HEK293T (cell line): ENCODE results near the gene CREB3L1.
A peak's percentile ranks its signal among the peaks of the same experiment; 100 is the strongest.

ENCODE experiments used
- CTCF ChIA-PET: fragments of 350-600 bp; formaldehyde crosslinking; extraction: SDS; loops from one replicate; lab custom pipeline; 2021; ENCODE audit warnings: antibody characterized with exemption, inconsistent platforms; lab: Yijun Ruan, JAX
- POLR2A ChIA-PET: fragments of 350-600 bp; formaldehyde crosslinking; extraction: SDS; loops from one replicate; lab custom pipeline; 2020; ENCODE audit warnings: antibody characterized with exemption, inconsistent platforms; lab: Yijun Ruan, JAX
- DNase-seq: peaks from one replicate; pipeline ENCODE4 v3.0.0; 2012; ENCODE audit warnings: mixed read lengths; ENCODE audit errors: extremely low spot score
- ARNT ChIP-seq: fragments of 450-650 bp; IDR thresholded peaks from 2 replicates; pipeline ENCODE4 v1.6.1; 2017; ENCODE audit warnings: mild to moderate bottlenecking
- BHLHE40 ChIP-seq: fragments of 450-650 bp; IDR thresholded peaks from 2 replicates; pipeline ENCODE4 v1.6.1; 2016; ENCODE audit warnings: mild to moderate bottlenecking, moderate library complexity, borderline replicate concordance
- CTBP1 ChIP-seq: fragments of 450-650 bp; IDR thresholded peaks from 2 replicates; pipeline ENCODE4 v1.6.1; 2016; ENCODE audit warnings: borderline replicate concordance
- ELF4 ChIP-seq: fragments of 450-650 bp; IDR thresholded peaks from 2 replicates; pipeline ENCODE4 v1.6.1; 2017; ENCODE audit warnings: antibody characterized with exemption
- FOXA1 ChIP-seq: fragments of 450-650 bp; IDR thresholded peaks from 2 replicates; pipeline ENCODE4 v1.6.1; 2016; ENCODE audit warnings: mild to moderate bottlenecking
- FOXK2 ChIP-seq: fragments of 450-650 bp; IDR thresholded peaks from 2 replicates; pipeline ENCODE4 v1.6.1; 2016; ENCODE audit warnings: mild to moderate bottlenecking
- FOXM1 ChIP-seq: fragments of 450-650 bp; IDR thresholded peaks from 2 replicates; pipeline ENCODE4 v1.6.1; 2017; ENCODE audit warnings: mild to moderate bottlenecking, borderline replicate concordance
- HDGF ChIP-seq: fragments of 450-650 bp; IDR thresholded peaks from 2 replicates; pipeline ENCODE4 v1.6.1; 2017; ENCODE audit warnings: antibody characterized with exemption, borderline replicate concordance
- L3MBTL2 ChIP-seq: fragments of 450-650 bp; conservative IDR thresholded peaks from 2 replicates; pipeline ENCODE4 v1.6.1; 2016; ENCODE audit warnings: mild to moderate bottlenecking
- LEF1 ChIP-seq: fragments of 450-650 bp; IDR thresholded peaks from 2 replicates; pipeline ENCODE4 v1.6.1; 2017; ENCODE audit warnings: mild to moderate bottlenecking, borderline replicate concordance
- NFRKB ChIP-seq: fragments of 450-650 bp; IDR thresholded peaks from 2 replicates; pipeline ENCODE4 v1.6.1; 2016; ENCODE audit warnings: mild to moderate bottlenecking, moderate library complexity
- PKNOX1 ChIP-seq: fragments of 450-650 bp; IDR thresholded peaks from 2 replicates; pipeline ENCODE4 v1.6.1; 2016
- SP1 ChIP-seq: fragments of 450-650 bp; IDR thresholded peaks from 2 replicates; pipeline ENCODE4 v1.6.1; 2017
- SUZ12 ChIP-seq: fragments of 450-650 bp; IDR thresholded peaks from 2 replicates; pipeline ENCODE4 v1.6.1; 2016; ENCODE audit warnings: mild to moderate bottlenecking
- TARDBP ChIP-seq: fragments of 450-650 bp; IDR thresholded peaks from 2 replicates; pipeline ENCODE4 v1.6.1; 2016
- ZNF384 ChIP-seq: fragments of 450-650 bp; IDR thresholded peaks from 2 replicates; pipeline ENCODE4 v1.6.1; 2016

CREB3L1 gene

GRCh38 chr11:46290011-46290410 is 12.5 kb downstream of the CREB3L1 start:
- TF ChIP-seq ELF4 (no peak), FOXA1 (no peak), BHLHE40 (no peak), FOXK2 (no peak), TARDBP (no peak)
- POLR2A ChIA-PET = interaction anchor here (2.5 to 3.4 kb wide), 2 partner anchors 12 to 47 kb away, joined by 14 to 16 read pairs; partner anchors contain the start of gene CREB3L1
- DNase-seq = no peak
- CTCF ChIA-PET = interaction anchor here (0.6 kb wide), 1 partner anchor 464 kb away, joined by 3 read pairs; no protein-coding TSS in a partner anchor

GRCh38 chr11:46290598-46291309 is 13.3 kb downstream of the CREB3L1 start:
- ChIA-PET CTCF (interaction anchor here (0.6 kb wide), 1 partner anchor 465 kb away, joined by 3 read pairs; no protein-coding TSS in a partner anchor), POLR2A (interaction anchor here (0.6 to 3.4 kb wide), 3 partner anchors 12 to 48 kb away, joined by 3 to 16 read pairs (median 14); partner anchors contain the start of gene CREB3L1)
- DNase-seq = peak; percentile 37
- TF ChIP-seq TARDBP (no peak), BHLHE40 (no peak), FOXK2 (no peak), CTBP1 (no peak), L3MBTL2 (no peak), ZNF384 (no peak), PKNOX1 (no peak), SUZ12 (no peak), LEF1 (no peak), ARNT (no peak), HDGF (no peak), FOXM1 (no peak)

- ChIA-PET POLR2A (interaction anchor here (3.4 kb wide), 1 partner anchor 48 kb away, joined by 16 read pairs; no protein-coding TSS in a partner anchor), CTCF (no interaction called here)
- TF ChIP-seq ARNT = no peak
- no peak for TF ChIP-seq FOXA1
- no peak for TF ChIP-seq FOXK2
- no peak for TF ChIP-seq TARDBP
- TF ChIP-seq LEF1 = no peak
- no peak for TF ChIP-seq PKNOX1
- no peak for TF ChIP-seq HDGF
- no peak for TF ChIP-seq SUZ12
- no peak for TF ChIP-seq SP1
- no peak for TF ChIP-seq NFRKB
- no peak for TF ChIP-seq ZNF384
- no peak for TF ChIP-seq ELF4
- TF ChIP-seq FOXM1 = no peak
- no peak for TF ChIP-seq CTBP1
- TF ChIP-seq L3MBTL2 = no peak
- no peak for TF ChIP-seq BHLHE40
- DNase-seq = no peak
Measured at GRCh38 chr11:46291441-46292150, 14.1 kb downstream of the CREB3L1 start.

GRCh38 chr11:46293066-46293465 is 15.6 kb downstream of the CREB3L1 start:
- no peak for TF ChIP-seq TARDBP
- TF ChIP-seq SP1 = no peak
- TF ChIP-seq PKNOX1 = no peak
- TF ChIP-seq L3MBTL2 = no peak
- TF ChIP-seq BHLHE40 = no peak
- TF ChIP-seq FOXA1 = no peak
- no peak for TF ChIP-seq CTBP1
- TF ChIP-seq LEF1 = no peak

GRCh38 chr11:46293641-46294103 is 16.2 kb downstream of the CREB3L1 start:
- TF ChIP-seq LEF1 (no peak), PKNOX1 (no peak), FOXA1 (no peak), L3MBTL2 (no peak), BHLHE40 (no peak), NFRKB (no peak), CTBP1 (no peak)
- ChIA-PET CTCF (no interaction called here), POLR2A (interaction anchor here (1.0 kb wide), 1 partner anchor 50 kb away, joined by 4 read pairs; no protein-coding TSS in a partner anchor)
- DNase-seq = no peak

More at GRCh38 chr11:46293066-46293465, 15.6 kb downstream of the CREB3L1 start:
- POLR2A ChIA-PET = interaction anchor here (1.0 kb wide), 1 partner anchor 50 kb away, joined by 4 read pairs; no protein-coding TSS in a partner anchor
- no peak for DNase-seq
- CTCF ChIA-PET = interaction anchor here (1.4 kb wide), 1 partner anchor 15 kb away, joined by 3 read pairs; no protein-coding TSS in a partner anchor
